ENCODE results near the gene XIST.

XIST gene

GRCh38 chrX:73831500-73831899 lies 21.0 kb downstream of the XIST start:
- DNase-seq (ENCODE audit: low read depth, low spot score) = no peak
- in situ Hi-C loops (cut with HindIII; ENCODE audit: low sequenced_read_pairs) = no loop called here
- H3K4me3 ChIP-seq (ENCODE audit: low read depth, low read length) = no peak overlapping the region
- no peak for TF ChIP-seq CTCF (IDR thresholded peaks at IDR 0.05; ENCODE audit: low read depth, low read length)

- in situ Hi-C loops (cut with HindIII; ENCODE audit: low sequenced_read_pairs) = no loop called here
- no peak for DNase-seq (ENCODE audit: low read depth, low spot score)
- TF ChIP-seq CTCF (IDR thresholded peaks at IDR 0.05; ENCODE audit: low read depth, low read length) = no peak
- no peak overlapping the region for H3K4me3 ChIP-seq (ENCODE audit: low read depth, low read length)
Measured at GRCh38 chrX:73830489-73831414, 21.8 kb downstream of the XIST start.

- no peak for TF ChIP-seq CTCF (IDR thresholded peaks at IDR 0.05; ENCODE audit: low read depth, low read length)
- H3K4me3 ChIP-seq (ENCODE audit: low read depth, low read length) = no peak overlapping the region
- in situ Hi-C loops (cut with HindIII; ENCODE audit: low sequenced_read_pairs) = no loop called here
- DNase-seq (ENCODE audit: low read depth, low spot score) = no peak
Measured at GRCh38 chrX:73829890-73830466, 22.5 kb downstream of the XIST start.

GRCh38 chrX:73828080-73828720 lies 24.3 kb downstream of the XIST start:
- TF ChIP-seq CTCF (IDR thresholded peaks at IDR 0.05; ENCODE audit: low read depth, low read length) = no peak
- in situ Hi-C loops (cut with HindIII; ENCODE audit: low sequenced_read_pairs) = no loop called here
- no peak for DNase-seq (ENCODE audit: low read depth, low spot score)
- H3K4me3 ChIP-seq (ENCODE audit: low read depth, low read length) = no peak overlapping the region

- in situ Hi-C loops (cut with HindIII; ENCODE audit: low sequenced_read_pairs) = no loop called here
- no peak for TF ChIP-seq CTCF (IDR thresholded peaks at IDR 0.05; ENCODE audit: low read depth, low read length)
- no peak overlapping the region for H3K4me3 ChIP-seq (ENCODE audit: low read depth, low read length)
- DNase-seq (ENCODE audit: low read depth, low spot score) = no peak
Measured at GRCh38 chrX:73827406-73827805, 25.1 kb downstream of the XIST start.

GRCh38 chrX:73826996-73827395 lies 25.5 kb downstream of the XIST start:
- in situ Hi-C loops (cut with HindIII; ENCODE audit: low sequenced_read_pairs) = no loop called here
- no peak for TF ChIP-seq CTCF (IDR thresholded peaks at IDR 0.05; ENCODE audit: low read depth, low read length)
- DNase-seq (ENCODE audit: low read depth, low spot score) = no peak
- H3K4me3 ChIP-seq (ENCODE audit: low read depth, low read length) = no peak overlapping the region

Measured in astrocyte of the spinal cord (primary cell).